Thoracic aorta (tissue), 2 donors: Measurements from ENCODE around the gene SYT9. TPM values are rescaled to one million over a fixed set of nuclear protein-coding genes. Genes with fewer than 3 reads are reported as not detected.

Source experiments
- ATAC-seq: fragments of 150-250 bp; one replicate; pipeline ENCODE4 v1.8.0; 2017; ENCODE audit warnings: low read depth; ENCODE audit not compliant: insufficient number of reproducible peaks, low FRiP score
- DNase-seq: peaks from one replicate; pipeline ENCODE4 v3.0.0-alpha.2; 2020; ENCODE audit warnings: low spot score
- H3K27ac ChIP-seq, 2 donors: fragments of 200-600 bp; sonication (generic); 1 replicate in 1 of 2; 2 replicates in 1 of 2; pipeline ENCODE4 v1.5.1; 2016; ENCODE audit warnings: mild to moderate bottlenecking in 2 of 2, moderate library complexity in 2 of 2
- H3K27me3 ChIP-seq: fragments of 200-600 bp; sonication (generic); replicated peaks from 2 replicates; pipeline ENCODE4 v1.6.0; 2016; ENCODE audit warnings: mild to moderate bottlenecking; ENCODE audit not compliant: insufficient read depth
- H3K36me3 ChIP-seq: fragments of 200-600 bp; sonication (generic); one replicate; pipeline ENCODE4 v1.5.1; 2016
- H3K4me1 ChIP-seq, 2 donors: fragments of 200-600 bp; sonication (generic); 1 replicate in 1 of 2; 2 replicates in 1 of 2; pipeline versions ENCODE4 v1.5.1 to v1.6.0; 2016; ENCODE audit warnings: low read depth in 2 of 2, mild to moderate bottlenecking in 1 of 2; ENCODE audit not compliant: control insufficient read depth in 1 of 2
- H3K4me3 ChIP-seq: fragments of 200-600 bp; sonication (generic); 2 replicates; pipeline ENCODE4 v1.5.1; 2016; ENCODE audit warnings: mild to moderate bottlenecking
- H3K9me3 ChIP-seq: fragments of 200-600 bp; sonication (generic); 2 replicates; pipeline ENCODE4 v1.5.1; 2016
- total RNA-seq, 2 donors: library from RNA; depleted of rRNA; stranded (reverse); fragments of >200 nt; gene quantifications; one replicate each; pipeline versions ENCODE4 v1.1.0 to v1.2.3, GENCODE V29; 2016
- TF ChIP-seq, protein P1 (sequence below): fragments of 200-600 bp; sonication (generic); IDR thresholded peaks from one replicate; pipeline ENCODE4 v1.5.1; 2019; ENCODE audit warnings: antibody characterized with exemption

The SYT9 gene
- total RNA-seq, 2 donors from 2014 or later, result not detected

DNA sequence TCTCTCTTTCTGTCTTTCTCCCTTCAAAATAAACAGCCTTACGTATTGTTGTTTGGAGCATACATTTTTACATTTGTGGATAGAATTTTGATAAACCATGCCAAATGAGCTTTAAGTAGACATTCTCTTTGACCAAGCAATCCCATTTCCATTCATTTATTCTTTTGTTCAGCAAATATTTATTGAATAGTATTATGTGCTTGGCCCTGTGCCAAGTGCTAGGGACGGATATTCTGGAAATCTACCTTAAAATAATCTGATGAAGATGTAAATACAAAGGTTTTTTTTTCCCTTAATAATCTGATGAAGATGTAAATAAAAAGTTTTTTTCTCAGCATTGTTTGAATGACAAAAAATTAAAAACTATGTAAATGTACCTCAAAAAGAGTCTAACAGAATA, 235.7 kb downstream of the SYT9 start:
- no peaks in the 10 kb centered on the region for H3K9me3 ChIP-seq
- H3K4me3 ChIP-seq, result no peak overlapping the region
- TF ChIP-seq, protein P1, sequence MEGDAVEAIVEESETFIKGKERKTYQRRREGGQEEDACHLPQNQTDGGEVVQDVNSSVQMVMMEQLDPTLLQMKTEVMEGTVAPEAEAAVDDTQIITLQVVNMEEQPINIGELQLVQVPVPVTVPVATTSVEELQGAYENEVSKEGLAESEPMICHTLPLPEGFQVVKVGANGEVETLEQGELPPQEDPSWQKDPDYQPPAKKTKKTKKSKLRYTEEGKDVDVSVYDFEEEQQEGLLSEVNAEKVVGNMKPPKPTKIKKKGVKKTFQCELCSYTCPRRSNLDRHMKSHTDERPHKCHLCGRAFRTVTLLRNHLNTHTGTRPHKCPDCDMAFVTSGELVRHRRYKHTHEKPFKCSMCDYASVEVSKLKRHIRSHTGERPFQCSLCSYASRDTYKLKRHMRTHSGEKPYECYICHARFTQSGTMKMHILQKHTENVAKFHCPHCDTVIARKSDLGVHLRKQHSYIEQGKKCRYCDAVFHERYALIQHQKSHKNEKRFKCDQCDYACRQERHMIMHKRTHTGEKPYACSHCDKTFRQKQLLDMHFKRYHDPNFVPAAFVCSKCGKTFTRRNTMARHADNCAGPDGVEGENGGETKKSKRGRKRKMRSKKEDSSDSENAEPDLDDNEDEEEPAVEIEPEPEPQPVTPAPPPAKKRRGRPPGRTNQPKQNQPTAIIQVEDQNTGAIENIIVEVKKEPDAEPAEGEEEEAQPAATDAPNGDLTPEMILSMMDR, result no peak
- H3K4me1 ChIP-seq, result peaks cover 0 to 30% of the 10 kb centered on the region in 2 donors
- no peak for ATAC-seq
- DNase-seq, result no peak
- no peaks in the 10 kb centered on the region for H3K36me3 ChIP-seq
- H3K27me3 ChIP-seq, result no peaks in the 10 kb centered on the region
- no peak overlapping the region for H3K27ac ChIP-seq

DNA sequence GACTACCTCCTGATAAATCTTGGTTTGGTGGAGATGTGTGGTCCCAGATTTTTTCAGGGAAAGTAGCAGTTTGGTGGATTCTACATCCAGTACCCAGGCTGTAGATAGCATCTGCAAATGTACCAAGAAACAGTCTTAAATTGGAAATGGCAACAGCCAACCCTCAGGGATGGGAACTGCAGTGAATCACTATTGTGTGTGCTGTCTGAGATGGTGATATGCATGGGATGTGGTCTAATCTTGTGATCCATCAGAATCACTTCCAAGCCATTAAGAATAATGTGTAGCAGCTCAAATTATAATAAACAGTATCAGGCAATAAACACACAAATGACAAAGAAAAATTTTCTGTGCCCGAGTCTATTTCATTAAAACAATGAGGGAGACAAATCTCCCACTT, 237.0 kb downstream of the SYT9 start:
- TF ChIP-seq, protein P1, result no peak
- Histone ChIP-seq H3K36me3 (no peaks in the 10 kb centered on the region), H3K4me1 (peaks cover 0 to 30% of the 10 kb centered on the region in 2 donors), H3K27ac (no peak overlapping the region), H3K4me3 (no peak overlapping the region), H3K9me3 (no peaks in the 10 kb centered on the region), H3K27me3 (no peaks in the 10 kb centered on the region)
- no peak for ATAC-seq
- no peak for DNase-seq

DNA sequence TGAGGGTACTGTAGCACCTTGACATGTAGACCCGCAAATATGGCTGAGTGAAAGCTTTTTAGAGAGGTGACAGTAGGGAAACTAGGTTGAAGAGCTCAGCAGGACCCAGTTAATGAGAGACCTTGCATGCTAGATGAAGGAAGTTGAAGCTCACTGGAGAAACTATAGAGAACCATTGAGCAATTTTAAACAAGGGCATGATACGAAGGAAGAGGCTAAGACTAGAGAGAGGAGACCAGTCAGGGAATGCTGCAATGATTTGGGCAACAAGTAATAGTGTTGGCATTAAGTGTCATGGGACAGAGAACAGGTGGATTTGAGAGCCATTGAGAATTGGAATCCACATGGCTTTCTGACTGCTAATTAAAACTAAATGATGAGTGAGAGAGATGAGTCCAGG, 237.7 kb downstream of the SYT9 start:
- Histone ChIP-seq H3K27me3 (no peaks in the 10 kb centered on the region), H3K4me3 (no peak overlapping the region), H3K9me3 (no peaks in the 10 kb centered on the region), H3K27ac (no peak overlapping the region), H3K36me3 (no peaks in the 10 kb centered on the region), H3K4me1 (peaks cover 0 to 30% of the 10 kb centered on the region in 2 donors)
- DNase-seq, result no peak
- TF ChIP-seq, protein P1, result no peak
- no peak for ATAC-seq

- H3K9me3 ChIP-seq, result no peaks in the 10 kb centered on the region
- no peaks in the 10 kb centered on the region for H3K27me3 ChIP-seq
- TF ChIP-seq, protein P1, result no peak
- no peaks in the 10 kb centered on the region for H3K36me3 ChIP-seq
- H3K4me3 ChIP-seq, result no peak overlapping the region
- H3K27ac ChIP-seq, result no peak overlapping the region
- DNase-seq (no peak), ATAC-seq (no peak)
- H3K4me1 ChIP-seq, result peaks cover 0 to 25% of the 10 kb centered on the region in 2 donors
These were observed 238.3 kb downstream of the SYT9 start for GRCh38 chr11:7490054-7490453.

DNA sequence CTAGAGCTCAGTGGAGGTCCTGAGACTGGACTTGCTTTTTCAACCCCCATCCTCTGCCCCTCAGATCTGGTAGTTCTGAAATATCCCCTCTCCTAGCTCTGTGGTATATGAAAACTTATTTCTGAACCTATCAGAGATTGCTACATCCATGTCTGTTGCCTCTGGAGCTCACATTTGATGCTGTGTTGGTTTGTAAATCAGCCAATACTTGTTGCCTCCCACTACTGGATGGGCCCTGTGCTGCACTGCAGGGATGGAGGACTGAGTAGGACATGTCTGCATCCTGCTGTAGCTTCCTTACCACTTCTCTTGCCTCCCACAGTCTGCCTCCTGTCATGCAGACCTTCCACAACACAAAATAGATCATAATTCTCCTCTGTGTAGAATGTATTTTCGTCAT, 238.8 kb downstream of the SYT9 start:
- H3K4me3 ChIP-seq, result no peak overlapping the region
- H3K9me3 ChIP-seq, result no peaks in the 10 kb centered on the region
- TF ChIP-seq, protein P1, result no peak
- no peaks in the 10 kb centered on the region for H3K36me3 ChIP-seq
- H3K27me3 ChIP-seq, result no peaks in the 10 kb centered on the region
- DNase-seq (no peak), ATAC-seq (no peak)
- H3K4me1 ChIP-seq, result peaks cover 0 to 20% of the 10 kb centered on the region in 2 donors
- H3K27ac ChIP-seq, result no peak overlapping the region
